Glomerular endothelial cell (primary cell): ENCODE measurements around the gene FRMD4B. TPM values are rescaled to one million over a fixed set of nuclear protein-coding genes. Genes with fewer than 3 reads are reported as not detected.
"Not testable (repeated sequence)": the region's sequence is repeated elsewhere in the genome, so short reads cannot be mapped to it uniquely, and the experiment has no call there.

Source experiments
- DNase-seq: peaks from one replicate; pipeline ENCODE4 v3.0.0-alpha.2; 2011; ENCODE audit warnings: low read depth, low spot score; ENCODE audit errors: extremely low read depth
- total RNA-seq: library from RNA; depleted of rRNA; stranded (reverse); fragments of >200 nt; gene quantifications from 2 replicates; pipeline ENCODE4 v1.2.3, GENCODE V29; 2015

FRMD4B gene
- total RNA-seq, 1 donor from 2014 or later: 87.6 TPM

GRCh38 chr3:69292185-69292584 is 93.7 kb downstream of the FRMD4B start:
- DNase-seq: no peak

DNA sequence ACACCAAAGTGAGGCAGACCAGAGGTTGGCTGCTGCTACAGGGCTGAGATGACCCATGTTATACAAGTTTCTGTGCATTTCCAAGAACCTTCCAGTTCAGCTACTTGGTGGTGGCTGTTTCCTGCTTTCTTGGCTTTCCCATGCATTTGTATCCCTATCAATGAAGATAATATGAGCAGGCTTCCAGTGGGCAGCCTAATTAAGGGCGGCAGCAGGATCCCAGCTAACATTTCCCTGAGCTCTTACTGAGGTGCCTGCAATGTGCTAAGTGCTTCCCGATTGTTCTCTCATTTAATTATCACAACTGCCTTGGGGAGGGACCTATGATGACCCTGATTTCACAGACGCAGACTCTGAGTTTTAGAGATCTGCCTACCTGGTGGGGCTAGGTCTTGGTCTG is 95.5 kb downstream of the FRMD4B start:
- DNase-seq: no peak

GRCh38 chr3:69290006-69290405 is 95.9 kb downstream of the FRMD4B start:
- no peak for DNase-seq

DNA sequence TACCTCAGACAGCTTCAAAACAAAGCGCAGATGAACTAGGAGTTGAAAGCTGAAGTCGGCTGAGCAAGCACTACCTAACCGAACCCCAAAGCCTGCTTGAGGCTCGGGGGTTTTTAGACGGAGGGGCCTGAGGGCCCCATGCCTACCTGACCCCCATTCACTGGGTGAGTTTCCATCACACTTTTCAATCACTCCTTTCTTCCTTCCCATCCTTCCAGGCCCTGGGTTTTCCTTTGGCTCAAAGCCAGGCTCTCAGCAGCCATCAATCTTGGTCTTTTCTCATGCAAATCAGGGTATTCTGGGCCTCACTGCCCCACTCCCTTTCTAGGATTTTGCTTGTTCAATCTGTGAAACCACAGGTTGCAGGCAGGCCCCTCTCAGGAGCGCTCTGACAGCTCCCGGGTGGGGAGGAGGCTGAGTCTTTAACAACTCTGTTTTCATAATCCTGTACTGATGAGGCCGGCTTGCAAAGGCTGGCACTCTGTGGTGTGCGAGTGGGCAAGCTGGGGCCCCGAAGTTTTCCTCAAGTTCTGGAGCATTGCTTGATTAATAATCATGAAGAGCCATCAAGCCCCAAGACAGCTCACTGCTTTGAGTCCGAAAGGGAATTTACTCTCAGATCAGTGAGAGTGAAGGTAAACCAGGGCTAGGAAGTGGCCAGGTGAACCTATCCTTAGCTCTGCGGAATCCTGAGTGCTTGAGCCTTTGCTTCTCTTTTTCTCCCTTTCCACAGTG is 97.6 kb downstream of the FRMD4B start:
- no peak for DNase-seq

DNA sequence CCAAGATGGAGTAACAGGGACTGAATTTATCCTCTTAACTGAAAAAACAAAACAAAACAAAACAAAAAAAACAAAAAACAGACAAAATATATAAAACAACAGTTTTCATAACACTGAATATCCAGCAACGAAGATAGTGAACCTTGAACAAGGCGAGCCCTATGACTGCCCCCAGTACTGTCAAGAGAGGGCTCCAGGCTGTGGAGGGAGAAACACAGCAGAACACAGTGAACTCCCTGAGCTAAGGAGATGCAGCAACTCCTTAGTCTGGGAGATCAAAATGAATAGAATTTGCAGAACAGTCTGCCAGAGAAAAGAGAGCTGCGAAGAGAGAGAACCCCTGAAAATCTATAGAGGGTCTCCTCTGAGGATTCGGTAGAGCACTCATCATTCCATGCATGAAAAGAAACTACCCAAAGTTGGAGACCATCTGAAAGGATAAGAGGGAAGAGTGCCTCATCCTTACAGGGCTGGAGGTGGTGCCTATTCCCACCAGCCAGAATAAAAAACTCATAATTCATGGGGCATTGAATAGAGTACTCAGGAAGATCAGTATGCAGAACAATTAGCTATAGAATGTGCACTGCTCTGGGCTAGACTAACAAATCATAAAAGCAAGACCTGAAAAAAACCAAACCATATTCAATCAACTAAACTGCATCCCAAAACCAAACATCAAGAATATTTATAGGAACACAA is 101.8 kb downstream of the FRMD4B start:
- DNase-seq: no peak

DNA sequence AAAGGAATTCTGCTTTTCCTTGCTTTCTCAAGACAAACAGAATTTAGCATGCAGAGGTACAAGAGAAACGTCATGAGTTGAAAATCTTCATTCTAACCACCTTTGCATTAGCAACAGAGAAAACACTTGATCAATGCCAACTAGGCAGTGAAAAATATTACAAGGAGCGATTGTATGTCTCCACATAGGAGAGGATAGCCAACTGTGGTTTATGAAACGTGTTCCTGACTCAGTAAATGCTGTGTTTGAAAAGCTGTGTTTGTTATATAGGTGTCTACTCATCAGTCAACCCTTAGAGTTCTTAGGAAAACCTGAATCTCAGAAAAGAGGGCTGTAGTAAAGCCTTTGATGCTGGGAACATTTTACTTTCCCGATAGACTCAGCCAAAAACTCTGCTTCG is 102.4 kb downstream of the FRMD4B start:
- DNase-seq: no peak

DNA sequence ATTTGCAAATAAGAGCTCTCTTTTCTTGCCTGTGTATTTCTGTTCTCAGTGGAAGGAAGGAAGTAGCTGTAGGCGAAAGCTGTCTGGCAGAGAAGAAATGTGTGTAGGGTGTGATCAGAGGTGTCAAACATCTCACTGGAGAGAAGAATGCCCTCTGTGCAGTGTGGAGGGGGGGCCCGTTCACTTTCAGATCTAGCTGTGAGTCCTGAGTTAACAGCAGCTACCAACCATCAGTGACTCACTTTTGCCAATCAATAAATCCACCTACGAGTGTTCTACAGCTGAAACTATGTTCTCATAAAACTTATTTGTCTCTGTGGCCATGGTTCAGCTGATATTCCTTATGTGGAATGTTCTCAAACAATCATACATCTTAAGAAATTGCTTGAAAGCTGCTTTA is 103.7 kb downstream of the FRMD4B start:
- no peak for DNase-seq

DNA sequence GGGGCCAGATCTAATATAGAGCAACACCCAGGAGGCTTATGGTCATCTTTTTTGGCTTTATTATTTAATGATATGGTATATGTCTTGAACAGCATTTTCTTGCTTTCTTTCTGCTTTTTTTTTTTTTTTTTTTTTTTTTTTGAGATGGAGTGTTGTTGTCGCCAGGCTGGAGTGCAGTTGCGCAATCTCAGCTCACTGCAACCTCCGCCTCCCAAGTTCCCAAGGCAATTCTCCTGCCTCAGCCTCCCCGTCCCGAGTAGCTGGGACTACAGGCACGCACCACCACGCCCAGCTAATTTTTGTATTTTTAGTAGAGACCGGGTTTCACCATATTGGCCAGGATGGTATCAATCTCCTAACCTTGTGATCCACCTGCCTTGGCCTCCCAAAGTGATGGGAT is 108.5 kb downstream of the FRMD4B start:
- not testable (repeated sequence) for DNase-seq

GRCh38 chr3:69276884-69277283 is 109.0 kb downstream of the FRMD4B start:
- DNase-seq: no peak

GRCh38 chr3:69276191-69276590 is 109.7 kb downstream of the FRMD4B start:
- DNase-seq: not testable (repeated sequence)

DNA sequence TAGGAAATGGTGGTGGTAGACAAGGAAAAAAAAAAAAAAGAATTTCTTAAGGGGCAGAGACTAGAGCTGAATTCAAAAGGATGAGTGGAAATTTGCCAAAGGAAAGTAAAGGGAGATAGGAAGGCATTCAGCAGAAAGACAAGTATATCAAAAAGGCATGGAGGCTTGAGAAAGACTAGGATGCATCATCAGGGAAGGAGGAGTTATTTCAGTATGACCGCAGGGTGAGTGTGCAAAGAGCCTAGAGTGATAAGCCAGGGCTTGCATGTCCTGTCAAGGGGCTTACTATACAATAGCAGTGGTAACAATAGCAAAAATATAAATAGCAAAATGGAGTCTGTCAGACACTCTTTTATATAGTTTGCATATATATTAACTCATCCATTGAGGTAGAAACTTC is 112.0 kb downstream of the FRMD4B start:
- DNase-seq: no peak

DNA sequence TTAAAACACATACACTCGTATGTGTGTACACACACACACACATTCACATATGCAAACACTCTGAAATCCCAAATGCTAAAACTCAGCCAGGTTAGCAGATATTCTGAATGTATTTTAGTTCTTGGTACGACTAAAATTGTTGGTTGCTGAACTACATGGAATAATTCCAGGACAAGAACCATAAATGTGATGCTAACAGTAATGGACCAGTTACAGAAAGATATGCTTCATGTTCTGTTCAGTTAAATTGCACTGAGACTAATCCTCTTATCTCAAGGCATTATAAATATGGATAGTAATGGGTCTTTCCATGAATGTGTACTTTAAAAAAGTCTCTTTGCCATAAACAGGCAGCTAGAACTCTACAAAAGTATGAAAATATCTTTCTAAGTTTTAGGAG is 113.3 kb downstream of the FRMD4B start:
- DNase-seq: no peak

DNA sequence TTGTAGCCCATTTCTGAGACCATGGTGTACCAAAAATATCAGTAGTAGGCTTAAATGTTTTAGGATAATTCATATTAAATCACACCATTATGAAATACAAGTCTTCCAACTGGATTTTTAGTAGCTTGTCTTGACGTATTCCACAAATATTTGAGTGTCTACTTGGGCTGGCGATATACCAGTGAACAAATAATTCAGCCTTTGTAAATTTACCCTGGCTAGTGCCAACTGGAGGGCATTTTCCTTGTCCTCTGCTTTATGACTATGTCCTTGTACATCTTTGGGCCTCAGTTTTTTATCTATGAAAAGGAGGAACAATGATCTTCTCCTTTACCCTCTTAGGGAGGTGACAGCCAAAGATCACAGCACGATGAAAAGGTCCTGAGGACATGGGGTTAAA is 114.8 kb downstream of the FRMD4B start:
- DNase-seq: no peak

DNA sequence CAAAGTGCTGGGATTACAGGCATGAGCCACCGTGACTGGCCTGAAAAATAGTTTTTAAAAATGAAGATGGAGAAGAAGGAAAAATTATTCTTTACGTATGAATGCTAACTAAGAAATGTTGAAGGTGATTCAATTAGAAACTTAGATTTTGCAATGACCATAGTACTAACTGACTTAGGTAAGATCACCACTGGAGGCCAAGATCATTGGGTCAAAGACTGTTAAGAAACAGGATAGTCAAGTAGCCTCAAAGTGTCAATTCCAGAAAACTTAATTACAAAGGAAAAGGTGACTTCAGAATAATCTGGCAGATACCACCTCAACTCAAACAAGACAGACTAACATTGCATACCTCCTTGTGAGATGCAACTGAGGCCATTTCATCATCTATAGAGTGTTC is 119.3 kb downstream of the FRMD4B start:
- DNase-seq: no peak

DNA sequence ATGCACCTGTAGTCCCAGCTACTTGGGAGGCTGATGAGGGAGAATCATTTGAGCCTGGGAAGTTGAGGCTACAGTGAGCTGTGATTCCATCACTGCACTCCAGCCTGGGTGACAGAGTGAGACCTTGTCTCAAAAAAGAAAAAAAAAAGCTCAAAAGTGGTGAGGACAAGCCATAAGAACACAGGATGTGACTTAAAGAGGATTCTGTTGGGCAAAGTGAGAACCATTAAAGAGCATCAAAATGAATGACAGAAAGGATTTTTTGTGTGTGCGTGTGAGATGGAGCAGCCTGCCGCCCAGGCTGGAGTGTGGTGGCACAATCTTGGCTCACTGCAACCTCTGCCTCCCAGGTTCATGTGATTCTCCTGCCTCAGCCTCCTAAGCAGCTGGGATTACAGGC is 119.8 kb downstream of the FRMD4B start:
- DNase-seq: not testable (repeated sequence)

GRCh38 chr3:69260843-69261405 is 125.0 kb downstream of the FRMD4B start:
- DNase-seq: not testable (repeated sequence)

GRCh38 chr3:69260216-69260787 is 125.6 kb downstream of the FRMD4B start:
- no peak for DNase-seq

DNA sequence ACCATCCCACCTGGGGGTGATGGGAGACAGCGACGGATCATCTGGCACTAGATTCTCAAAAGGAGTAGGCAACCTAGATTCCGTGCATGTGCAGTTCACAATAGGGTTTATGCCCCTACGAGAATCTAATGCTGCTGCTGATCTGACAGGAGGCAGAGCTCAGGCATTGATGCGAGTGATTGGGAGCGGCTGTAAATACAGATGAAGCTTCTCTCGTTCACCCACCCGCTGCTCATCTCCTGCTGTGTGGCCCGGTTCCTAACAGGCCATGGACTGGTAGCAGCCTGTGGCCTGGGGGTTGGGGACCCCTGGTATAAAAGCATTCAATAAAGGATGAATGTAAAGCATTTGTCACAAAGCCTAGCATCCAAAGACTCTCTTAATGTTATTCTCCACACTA is 126.8 kb downstream of the FRMD4B start:
- DNase-seq: no peak

GRCh38 chr3:69255928-69256327 is 130.0 kb downstream of the FRMD4B start:
- DNase-seq: no peak

GRCh38 chr3:69254351-69254750 is 131.5 kb downstream of the FRMD4B start:
- no peak for DNase-seq

GRCh38 chr3:69252631-69253030 is 133.3 kb downstream of the FRMD4B start:
- DNase-seq: no peak

DNA sequence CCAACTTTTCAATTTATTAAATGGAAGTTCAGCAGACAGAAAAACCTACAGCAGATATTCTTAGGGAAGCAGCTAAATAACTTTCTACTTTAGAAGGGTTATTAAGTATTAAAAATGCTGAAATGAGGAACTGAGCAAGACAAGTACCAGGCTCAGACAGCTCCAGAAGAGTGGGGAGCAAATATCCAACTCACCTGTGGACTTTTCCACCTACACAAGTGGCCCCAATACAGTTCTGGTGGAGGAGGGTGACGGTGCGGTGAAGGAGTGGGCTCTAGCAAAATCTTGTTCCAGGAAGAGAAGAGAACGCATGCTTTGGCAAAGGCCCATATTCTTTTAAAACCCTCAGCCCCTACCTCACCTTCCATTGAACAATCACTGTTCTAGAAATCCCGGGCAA is 133.7 kb downstream of the FRMD4B start:
- no peak for DNase-seq
